AG09319 (cell line): ENCODE data around the gene C20orf144.

Source experiments
- DNase-seq: peaks from one replicate; pipeline ENCODE4 v3.0.0-alpha.2; 2010; ENCODE audit warnings: low read depth; ENCODE audit errors: extremely low read depth
- TF ChIP-seq, protein P1 (sequence below): IDR thresholded peaks from 2 replicates; pipeline ENCODE4 v1.5.1; 2011; ENCODE audit warnings: low read depth, mild to moderate bottlenecking, inconsistent platforms, low read length, moderate library complexity

Gene C20orf144

GRCh38 chr20:33650753-33651561 lies 11.2 kb upstream of the C20orf144 start:
- TF ChIP-seq, protein P1, sequence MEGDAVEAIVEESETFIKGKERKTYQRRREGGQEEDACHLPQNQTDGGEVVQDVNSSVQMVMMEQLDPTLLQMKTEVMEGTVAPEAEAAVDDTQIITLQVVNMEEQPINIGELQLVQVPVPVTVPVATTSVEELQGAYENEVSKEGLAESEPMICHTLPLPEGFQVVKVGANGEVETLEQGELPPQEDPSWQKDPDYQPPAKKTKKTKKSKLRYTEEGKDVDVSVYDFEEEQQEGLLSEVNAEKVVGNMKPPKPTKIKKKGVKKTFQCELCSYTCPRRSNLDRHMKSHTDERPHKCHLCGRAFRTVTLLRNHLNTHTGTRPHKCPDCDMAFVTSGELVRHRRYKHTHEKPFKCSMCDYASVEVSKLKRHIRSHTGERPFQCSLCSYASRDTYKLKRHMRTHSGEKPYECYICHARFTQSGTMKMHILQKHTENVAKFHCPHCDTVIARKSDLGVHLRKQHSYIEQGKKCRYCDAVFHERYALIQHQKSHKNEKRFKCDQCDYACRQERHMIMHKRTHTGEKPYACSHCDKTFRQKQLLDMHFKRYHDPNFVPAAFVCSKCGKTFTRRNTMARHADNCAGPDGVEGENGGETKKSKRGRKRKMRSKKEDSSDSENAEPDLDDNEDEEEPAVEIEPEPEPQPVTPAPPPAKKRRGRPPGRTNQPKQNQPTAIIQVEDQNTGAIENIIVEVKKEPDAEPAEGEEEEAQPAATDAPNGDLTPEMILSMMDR = no peak
- no peak for DNase-seq

DNA sequence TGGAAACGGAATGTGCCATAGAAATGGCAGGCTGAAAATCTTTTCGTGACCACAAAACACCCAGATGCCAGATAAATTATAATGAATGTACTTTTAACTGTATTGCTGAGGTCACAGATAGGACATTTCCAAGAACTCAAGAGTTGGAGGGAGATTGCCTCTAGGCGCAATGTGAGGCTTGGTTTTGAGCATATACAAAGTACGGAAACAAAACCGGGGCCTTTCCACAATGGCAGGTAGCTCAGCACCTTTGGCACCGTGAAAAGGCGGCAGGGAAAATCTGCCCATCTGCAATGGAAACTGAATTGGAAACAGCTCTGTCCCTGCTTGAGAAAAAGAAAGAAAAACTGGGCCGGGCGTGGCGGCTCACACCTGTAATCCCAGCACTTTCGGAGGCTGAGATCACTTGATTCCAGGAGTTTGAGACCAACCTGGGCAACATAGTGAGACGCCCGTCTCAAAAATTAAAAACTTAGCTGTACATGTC lies 10.5 kb upstream of the C20orf144 start:
- DNase-seq = no peak
- TF ChIP-seq, protein P1 = no peak

DNA sequence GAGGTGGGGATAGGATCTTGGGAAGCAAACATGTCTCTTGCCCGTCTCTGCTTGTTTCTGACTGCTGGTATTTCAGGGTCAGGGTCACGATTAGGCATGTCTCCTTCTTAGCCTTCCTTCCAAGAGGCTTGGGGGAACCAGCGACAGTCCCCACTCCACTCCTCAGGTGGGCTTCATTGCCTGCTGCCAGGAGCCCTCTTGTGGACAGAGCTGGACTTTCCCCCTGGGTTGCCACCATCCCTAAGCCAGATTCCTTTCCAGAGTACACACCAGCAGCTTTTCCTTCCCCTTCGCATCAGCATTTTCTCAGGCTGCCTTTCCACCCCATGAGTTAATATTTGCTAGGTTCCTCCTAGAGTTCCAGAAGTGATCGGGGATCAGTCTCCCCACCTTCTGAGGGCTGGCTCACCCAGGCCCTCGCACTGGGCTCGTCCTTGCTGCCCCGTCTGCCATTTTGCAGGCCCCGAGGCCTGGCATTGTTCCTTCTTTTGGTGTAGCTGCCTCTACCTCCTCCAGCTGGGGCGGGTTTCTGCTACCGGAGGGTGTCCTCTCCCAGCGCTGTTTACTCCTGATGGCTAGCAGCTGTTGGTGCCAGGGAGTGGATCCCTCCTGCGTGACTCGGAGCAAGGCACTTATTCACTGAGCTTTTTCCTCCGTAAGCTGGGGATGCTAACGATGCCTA lies 8.8 kb upstream of the C20orf144 start:
- TF ChIP-seq, protein P1 = peak; percentile 91
- DNase-seq = no peak

DNA sequence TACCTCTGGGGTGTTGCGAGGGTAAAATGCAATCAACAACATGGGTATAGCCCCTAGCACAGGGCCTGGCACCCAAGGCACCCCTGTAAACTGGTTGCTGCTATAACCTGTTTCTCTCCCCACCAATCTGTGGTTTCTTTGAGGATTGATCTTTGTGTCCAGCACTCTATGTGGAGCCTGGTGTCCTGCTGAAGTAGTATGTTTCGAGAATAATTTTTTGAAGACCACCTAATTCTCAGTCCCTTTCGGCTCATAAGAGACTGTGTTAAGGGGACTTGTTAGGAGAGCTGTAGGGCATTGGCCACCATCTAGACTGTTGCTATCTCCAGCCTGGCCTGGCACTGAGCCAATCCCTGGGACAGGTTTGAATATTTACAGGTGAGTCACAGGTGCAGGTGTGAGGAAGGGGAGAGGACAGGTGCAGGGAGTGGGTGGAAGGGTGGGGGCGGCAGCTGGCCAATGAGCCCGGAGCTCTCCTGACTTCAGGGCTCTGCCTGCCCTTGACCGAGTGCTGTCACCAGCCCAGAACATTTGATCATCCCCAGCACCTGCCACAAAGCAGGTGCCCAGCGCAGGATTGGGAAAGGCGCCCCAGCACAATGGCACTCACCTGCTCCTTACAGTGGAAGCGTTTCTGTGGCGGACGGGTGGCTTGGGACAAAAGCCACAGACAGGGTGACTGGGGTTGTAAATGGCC lies 8.1 kb upstream of the C20orf144 start:
- TF ChIP-seq, protein P1 = no peak
- DNase-seq = no peak

GRCh38 chr20:33654680-33655161 lies 7.4 kb upstream of the C20orf144 start:
- TF ChIP-seq, protein P1 = no peak
- DNase-seq = no peak

- TF ChIP-seq, protein P1 = no peak
- DNase-seq = no peak
Observed at GRCh38 chr20:33655164-33655563, 7.0 kb upstream of the C20orf144 start.
